GM18907 (cell line): ENCODE results near the gene CHIT1.

Source experiments
- ATAC-seq: cut with Tn5 transposase; IDR thresholded peaks from one replicate; pipeline ENCODE4 v1.9.1; 2021; ENCODE audit warnings: mild to moderate bottlenecking, moderate library complexity; ENCODE audit not compliant: unreplicated experiment

The CHIT1 gene

GRCh38 chr1:203176273-203177035, 53.0 kb downstream of the CHIT1 start:
- ATAC-seq = no peak

- no peak for ATAC-seq
Measured at GRCh38 chr1:203175827-203176241, 53.6 kb downstream of the CHIT1 start.

- no peak for ATAC-seq
Measured at GRCh38 chr1:203175237-203175826, 54.1 kb downstream of the CHIT1 start, which contains the start of gene MYBPH. Gene MYBPH (minus strand): TSS chr1:203175826. CDS start chr1:203175755, 71 bp downstream.

- ATAC-seq = no peak
Measured at GRCh38 chr1:203174324-203174985, 55.0 kb downstream of the CHIT1 start.

- ATAC-seq = peak; percentile 92
Measured at GRCh38 chr1:203173566-203173965, 55.9 kb downstream of the CHIT1 start.

- no peak for ATAC-seq
Measured at GRCh38 chr1:203173011-203173555, 56.4 kb downstream of the CHIT1 start.

GRCh38 chr1:203172184-203173010, 57.1 kb downstream of the CHIT1 start:
- no peak for ATAC-seq

- no peak for ATAC-seq
Measured at GRCh38 chr1:203171341-203172183, 57.9 kb downstream of the CHIT1 start.

GRCh38 chr1:203170625-203171330, 58.7 kb downstream of the CHIT1 start:
- ATAC-seq = no peak

GRCh38 chr1:203169770-203170520, 59.5 kb downstream of the CHIT1 start:
- ATAC-seq = no peak

GRCh38 chr1:203168991-203169390, 60.5 kb downstream of the CHIT1 start:
- ATAC-seq = no peak

- ATAC-seq = no peak
Measured at GRCh38 chr1:203168256-203168786, 61.2 kb downstream of the CHIT1 start.

- no peak for ATAC-seq
Measured at GRCh38 chr1:203167913-203168200, 61.6 kb downstream of the CHIT1 start.

GRCh38 chr1:203167026-203167912, 62.2 kb downstream of the CHIT1 start:
- ATAC-seq = no peak

- no peak for ATAC-seq
Measured at GRCh38 chr1:203166192-203166940, 63.1 kb downstream of the CHIT1 start.
